ENCODE measurements around the gene TBX18.

The TBX18 gene

DNA sequence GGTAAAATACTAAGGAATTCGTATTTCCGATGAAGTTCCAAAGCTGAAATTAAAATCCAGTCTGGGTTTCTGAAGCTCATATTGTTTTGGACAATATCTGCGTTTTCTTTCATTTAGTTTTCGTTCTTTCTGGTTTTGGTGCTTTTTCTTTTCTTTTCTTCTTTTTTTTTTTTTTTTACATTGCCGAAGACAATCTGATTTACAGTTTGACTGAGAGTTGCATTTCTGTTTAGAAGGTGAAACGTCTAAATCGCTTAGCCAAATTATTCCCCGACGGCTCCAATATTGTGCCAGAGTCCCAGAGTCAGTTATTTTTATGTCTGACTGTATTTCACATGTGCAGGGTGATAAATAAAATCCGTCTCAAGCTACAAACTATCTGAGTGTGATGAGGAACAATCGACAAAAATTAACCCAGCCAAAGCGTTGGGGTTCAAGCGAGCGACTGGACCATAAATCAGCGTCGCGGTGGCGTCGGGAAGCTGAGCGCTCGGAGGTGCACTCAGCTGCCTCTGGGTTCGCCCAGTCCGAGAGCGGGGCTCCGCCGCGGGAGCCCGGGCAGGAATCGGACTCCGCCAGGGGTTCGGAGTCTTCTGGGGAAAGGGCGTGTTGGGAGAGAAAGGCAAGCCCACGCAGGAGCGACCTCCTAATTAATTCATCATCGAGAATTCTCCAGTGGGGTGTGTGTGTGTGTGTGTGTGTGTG, 8.2 kb upstream of the TBX18 start:
- DNase-seq, result peak; percentile 56

DNA sequence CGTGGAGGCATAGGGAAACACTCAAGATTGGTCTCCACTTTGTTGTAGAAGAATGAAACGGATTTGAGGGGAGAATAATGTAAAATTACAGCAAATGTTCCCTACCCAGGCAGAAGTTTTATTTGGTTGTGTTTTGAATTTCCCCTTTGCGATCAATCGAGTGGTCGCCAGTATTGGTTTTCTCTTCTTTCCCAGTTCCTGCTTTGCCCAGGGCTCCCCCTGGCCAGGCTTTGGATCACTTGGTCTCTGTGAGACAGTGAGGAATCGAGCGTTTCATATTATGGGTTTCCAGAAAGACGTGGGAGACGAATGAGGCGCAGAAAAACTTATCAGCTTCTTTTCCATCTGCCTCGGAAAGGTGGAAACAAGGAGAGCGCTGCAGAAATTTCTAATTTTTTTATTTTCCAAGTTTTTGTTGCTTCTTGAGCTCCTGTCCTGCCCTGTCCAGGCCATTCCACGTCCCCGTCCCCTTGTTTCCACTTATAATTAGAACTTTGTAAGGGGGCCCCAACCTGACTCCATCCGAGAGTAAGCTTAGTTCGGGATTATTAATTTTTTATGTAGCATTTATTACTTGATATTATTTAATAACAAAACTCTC, 7.5 kb upstream of the TBX18 start:
- no peak for DNase-seq

DNA sequence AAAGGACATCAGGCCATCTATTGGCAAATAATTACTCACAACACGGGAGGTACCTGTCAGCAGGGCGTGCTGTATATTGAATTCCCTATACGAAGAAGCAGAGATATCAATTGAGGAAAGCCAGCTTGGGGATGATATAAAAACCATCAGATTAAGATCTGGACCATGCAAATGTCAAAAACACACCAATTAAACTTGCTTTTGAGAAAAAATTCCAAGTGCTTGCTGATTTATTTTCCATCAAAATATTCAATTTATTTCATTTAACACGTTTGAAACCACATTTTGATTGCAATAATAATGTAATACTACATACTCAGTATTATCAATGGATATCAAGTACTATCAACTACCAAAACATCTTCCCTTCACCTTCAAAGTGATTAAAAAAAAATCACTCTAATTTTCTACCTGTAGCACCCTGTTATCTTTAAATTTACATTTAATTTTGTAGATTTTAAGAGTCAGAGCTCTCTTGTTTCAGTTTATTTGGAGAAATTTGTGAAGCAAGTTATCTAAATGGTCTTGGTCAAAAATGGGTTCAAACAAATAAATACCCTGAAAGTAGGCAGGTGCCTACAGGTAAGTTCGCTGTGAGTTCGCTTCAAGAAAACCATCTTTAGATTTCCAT, 6.8 kb upstream of the TBX18 start:
- DNase-seq, result no peak

DNA sequence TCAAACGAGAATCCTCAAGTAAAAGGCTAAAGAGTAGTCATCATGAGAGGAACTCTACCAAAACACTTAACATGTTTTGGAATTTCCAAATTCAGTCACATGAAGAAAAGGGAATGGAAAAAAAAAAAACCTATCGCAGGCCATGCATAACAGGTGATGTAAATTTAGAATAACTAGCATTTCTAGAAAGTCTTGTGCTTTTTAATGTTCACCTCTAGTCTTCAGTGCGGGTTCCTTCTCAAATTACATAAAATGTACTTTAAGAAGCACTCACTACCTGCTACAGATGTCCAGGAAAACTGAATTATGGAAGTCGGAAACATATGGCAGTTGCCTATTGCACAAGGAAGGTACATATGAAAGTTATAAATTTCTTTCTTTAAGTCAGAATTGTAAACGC, 6.1 kb upstream of the TBX18 start:
- DNase-seq, result no peak

DNA sequence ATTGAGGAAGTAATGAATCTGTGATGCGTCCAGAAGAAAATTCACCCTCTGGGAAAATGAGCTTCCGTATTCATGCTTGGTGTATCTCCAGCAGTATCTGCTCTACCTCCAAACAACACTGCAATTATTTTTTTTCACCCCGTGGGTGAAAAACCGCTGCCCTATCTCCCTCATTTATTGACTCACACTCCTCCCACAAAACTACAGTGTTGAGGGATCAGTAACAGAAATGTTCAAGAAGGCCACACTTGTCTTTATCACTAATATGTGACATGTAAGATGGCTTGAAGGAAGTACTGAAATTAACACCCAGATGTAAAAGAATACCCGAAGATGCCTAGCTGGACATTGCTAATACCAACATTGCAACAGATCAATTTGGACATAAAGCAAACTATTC, 4.9 kb upstream of the TBX18 start:
- DNase-seq, result no peak

DNA sequence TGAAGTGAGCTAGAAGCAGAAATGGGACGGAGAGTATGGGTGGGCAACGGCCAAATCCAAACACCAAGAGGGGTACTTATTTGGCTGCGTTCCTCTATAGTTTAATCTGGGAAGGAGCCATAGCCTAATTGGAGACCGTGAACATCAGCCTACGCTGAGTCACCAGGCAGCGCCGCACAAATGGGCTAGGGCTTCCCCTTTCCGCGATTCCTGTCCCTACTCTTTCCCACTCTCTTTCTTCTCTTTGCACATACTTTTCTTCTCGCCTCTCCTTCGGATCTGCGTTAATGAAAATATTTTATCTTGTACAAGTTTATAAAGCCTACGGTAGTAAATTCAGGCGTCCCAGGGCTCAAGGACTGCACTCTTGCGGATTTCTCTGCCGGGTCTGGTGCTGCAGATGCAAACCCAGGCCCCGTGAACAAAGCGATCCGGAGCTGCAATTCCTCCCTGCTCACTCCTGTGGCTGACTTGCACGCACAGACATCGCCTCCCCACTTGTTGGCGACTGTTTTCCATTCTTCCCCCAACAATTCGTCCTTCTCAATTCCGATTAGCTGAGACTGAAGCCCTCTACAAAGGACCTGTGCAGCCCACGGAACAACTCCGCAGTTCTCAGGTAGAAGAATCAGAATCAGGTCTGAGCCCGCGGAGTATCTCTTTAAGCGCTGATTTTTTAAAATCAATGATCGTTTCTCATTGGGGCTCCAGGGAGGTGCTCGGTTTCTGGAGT, 4.2 kb upstream of the TBX18 start:
- peak; percentile 79 for DNase-seq

DNA sequence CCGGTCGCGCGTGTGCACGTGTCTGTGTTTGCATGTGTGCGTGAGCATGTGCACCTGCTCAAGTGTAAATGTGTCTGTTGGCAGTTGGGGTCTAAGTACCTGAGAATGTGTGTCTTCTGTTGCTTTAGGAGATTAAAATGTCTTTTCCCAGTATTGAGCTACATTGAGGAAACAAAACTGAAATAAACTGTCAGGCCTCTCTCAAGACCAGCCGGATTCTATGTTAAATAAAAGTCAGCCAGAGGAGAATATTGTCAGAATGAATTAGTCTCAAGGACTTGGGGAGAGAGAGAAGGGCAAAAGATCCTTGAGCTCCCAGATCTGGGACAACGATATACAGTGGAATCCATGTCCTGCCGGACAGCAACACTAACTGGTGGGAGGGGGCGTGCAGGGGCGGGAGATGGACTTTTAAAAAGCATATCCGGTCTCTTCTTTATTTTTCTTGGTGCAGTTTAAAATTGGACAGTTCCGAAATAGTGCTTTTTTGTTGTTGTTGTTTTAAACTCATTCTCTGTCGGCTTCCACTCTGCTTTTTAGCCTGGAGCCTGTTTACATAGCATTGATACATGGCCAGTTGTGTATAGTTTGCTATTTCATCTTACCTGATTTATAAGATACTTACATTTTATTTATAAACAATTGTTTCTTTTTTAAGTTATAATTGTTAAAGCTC, 3.3 kb upstream of the TBX18 start:
- no peak for DNase-seq

DNA sequence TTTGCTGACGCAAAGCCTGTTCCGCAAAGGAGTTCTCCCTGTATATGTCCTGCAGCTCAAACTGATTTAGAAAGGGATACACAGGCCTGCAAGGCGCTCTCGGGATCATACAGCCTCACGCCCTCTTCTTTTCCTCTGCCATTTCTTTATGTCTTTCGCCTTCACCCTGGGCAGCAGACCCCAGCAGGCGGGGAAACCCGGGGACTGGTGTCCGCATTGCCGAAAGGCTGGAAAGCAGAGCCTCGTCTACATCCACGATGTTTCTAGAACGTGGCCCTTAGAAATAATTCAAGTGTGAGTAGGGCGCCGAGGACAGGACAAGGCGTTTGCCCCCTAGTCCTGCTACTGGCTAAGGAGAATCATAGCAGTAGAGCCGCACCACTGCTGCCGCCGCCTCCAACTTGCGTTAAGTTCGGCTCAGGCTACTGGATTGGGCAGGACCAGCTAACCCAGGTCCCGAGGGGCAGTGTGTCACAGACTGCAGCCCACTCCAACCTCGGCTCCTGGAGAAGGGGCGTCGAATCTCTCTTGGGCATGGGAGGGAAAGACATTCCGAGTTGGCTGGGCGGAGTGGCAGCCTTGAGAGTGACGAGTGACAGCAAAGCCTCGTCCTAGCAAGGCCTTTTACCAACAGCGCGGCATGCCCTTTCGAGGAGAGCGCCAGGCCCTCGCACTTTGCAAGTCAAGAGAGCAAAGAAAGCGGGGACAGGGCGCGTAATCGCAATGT, 2.6 kb upstream of the TBX18 start:
- peak; percentile 57 for DNase-seq

DNA sequence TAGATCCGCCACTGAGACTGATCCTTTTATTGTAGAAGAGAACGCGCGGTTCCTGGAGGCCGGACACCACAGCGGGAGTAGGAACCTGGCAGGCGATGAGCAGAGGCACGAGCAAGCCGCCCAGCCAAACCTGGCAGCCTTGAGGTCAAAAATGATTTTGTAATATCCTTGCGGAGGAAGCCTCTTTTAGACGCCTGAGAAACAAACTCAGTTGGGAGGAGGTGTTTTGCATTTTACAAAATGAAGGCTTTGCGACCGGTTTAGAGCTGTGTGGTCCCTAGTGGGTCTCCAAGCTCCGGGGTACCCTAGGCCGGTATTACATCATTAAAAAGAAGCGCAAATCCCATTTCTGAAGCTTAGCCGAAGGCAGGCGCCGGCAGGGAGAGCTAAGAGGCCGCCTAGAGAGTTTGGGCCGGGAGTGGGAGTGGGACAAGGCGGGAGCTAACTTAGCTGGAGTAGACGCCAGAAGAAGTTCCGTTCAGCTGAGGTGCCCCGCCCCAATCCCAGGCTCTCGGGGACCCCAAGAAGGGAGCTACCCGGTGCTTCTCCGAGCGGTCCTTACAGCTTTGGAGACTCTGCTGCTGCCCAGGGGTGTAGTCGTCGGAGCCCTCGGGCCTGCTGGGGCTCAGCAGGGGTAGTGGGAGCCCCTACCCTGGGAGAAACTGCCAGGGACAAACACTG, 1.9 kb upstream of the TBX18 start:
- DNase-seq, result peak; percentile 57

DNA sequence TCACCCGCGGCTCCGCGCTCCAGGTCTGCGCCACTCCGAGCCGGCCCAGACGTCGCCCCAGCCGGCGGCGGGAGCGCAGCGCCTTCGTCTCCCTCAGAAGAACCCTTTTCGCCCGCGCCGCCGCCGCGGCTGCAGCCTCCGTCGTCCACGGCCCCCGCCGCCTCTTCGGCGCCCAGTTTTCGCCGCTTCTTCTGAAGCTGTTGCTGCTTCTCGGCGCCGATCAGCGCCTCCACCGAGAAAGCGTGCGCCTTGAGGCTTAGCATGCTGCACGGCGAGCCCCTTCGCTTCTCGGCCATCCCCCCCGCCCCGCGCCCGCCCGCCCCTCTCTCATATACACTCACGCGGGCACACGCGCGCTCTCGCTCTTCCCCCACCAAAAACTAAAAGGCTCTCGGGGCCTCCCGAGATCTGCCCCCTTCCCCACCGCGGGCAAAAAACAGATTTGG, 489 bp downstream of the TBX18 start:
- peak; percentile 63 for DNase-seq

DNA sequence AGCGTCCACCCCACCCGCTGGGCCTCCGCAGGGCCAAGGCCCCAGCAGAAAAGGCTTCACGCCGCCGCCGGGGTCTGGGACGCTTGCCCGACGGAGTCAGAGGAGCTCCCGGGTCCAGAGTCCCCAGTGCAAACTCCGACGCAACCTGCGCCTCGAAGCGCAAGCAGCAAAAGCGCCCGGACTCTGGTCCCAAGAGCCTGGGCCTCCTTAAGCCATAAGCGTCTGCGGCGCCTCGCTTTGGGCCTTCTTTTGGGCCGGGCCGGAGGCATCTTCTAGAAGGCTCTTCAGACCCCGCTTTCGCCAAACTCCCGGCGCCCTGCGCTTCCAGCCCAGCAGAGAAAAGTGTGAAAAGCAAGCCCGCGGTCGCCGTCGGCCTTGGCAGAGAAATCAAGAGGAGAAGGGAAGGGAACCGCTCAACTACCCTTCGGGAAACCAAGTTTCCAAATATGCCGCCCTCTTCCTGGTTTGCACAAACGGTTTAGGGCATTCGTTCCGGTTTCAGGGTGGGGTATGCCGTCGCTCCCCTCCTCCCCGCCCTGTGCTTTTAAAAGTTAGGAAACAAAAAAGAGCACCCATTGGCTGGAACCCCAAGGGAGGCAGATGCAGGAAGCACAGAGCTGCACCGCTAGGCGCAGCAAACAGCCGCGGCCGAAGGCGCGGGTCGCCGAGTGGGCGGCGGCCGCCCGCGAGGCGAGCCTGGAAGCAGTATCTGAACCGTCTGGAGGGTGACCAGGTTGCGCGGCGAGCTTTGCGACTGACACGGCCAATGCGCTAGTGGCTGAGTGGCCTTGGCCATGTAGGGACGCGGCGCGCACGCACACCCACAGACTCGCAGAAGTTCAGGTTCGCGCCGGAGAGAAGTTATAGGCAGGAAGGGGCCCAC, 1.2 kb downstream of the TBX18 start:
- DNase-seq, result peak; percentile 70

DNA sequence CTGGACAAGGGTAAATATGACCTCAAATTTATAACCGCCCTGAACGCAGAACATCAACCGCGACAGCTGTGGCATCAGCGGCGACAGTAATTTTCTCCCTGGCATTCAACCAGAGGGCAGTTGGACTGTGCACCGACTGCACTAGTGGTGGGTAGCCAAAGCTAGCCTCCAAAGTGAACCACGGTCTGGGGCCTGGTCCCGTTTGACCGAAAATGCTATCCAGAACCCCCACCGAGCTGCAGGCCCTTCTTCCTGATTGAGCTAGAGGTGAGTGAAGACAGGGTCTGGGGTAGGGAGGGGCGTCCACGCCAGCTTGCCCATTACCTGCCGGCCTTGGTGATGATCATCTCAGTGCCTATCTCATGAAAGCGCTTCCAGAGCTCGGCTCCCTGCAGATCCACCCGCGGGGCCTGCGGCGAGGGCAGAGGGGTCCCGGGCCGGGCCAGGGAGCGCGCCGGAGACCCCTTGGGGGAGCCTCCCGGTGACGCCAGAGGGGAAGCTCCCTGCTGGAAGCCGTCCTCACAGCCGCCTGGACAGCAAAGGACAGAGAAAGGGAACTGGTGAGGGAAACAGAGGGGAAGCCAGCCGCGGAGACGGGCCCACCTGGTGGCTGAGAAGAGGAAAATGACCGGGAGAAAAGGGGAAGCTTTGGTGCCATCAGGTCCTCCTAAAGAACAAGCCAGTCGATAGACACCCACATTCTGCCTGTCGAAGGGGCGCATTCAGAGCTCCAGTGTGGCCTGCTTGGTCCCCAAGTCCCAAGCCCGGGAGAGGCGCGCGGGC, 2.0 kb downstream of the TBX18 start:
- peak; percentile 75 for DNase-seq

DNA sequence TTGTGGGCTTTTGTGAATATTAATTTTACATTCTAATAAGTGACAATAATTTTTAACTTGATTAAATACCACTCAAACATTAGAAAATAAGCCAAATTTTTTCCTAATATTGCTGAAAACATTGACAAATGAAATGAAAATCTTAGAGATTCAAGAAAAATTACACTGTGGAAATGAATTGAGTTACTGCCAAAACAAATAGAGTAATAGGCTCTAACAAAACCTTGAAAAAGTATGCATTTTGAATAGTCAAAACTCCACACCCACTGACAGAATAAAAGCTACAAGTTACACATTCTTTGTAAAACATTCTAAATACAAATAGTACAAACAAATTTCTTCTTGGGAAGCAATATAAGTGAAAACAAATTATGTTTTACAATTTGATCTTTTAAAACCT, 5.9 kb downstream of the TBX18 start:
- DNase-seq, result no peak

DNA sequence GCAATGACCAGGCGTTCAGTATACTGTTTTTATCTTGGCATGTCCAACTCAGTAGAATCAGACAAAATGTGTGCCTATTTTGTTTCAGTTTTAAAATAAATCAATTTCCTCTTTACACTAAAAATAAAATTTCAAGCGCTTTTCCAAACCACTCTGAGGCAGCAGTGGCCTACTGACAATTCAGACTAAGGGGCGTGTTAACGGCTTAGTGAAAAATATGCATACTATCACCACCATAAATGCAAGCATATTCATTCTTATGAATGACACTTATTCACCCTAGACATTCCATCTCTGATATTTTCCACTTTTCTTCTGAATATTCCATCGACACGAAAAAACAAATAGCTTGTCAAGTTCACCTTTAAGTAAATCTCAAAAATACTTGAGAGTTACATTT, 7.5 kb downstream of the TBX18 start:
- no peak for DNase-seq

DNA sequence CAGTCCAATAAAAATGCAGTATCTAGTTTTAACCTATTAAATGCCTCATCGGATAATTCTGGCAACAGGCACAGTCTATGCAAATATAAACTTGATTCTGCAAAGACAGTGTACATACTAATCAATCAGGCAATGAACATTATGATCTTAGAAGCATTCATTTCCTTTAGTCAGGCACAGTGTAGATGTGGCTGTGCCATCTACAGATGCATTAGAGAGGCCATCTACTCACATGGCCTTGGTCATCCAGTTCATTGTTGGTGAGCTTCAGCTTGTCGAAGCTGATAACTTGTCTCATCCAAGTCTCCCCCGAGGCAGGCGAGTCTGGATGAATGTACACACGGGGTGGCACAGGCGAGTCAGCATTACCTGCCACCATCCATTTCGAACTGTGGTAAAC, 7.9 kb downstream of the TBX18 start:
- DNase-seq, result no peak

DNA sequence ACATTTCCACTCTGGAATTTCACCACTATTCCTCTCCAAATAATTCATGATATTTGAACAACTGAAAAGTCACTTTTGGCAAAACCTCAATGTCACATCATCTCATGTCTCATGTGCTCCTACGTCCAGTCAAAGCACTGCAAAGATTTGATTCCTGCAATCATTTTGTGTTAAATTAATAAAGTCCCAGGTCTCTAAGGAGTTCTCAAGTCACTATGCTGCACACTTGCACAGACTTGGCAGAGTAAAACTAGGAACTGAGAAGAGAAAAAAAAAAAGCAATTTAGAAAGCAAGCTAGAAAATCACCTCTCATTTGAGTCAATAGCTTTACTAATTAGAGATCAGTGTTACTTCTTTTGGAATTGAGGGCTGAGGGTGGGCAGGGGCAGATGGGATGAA, 11.2 kb downstream of the TBX18 start:
- DNase-seq, result no peak

DNA sequence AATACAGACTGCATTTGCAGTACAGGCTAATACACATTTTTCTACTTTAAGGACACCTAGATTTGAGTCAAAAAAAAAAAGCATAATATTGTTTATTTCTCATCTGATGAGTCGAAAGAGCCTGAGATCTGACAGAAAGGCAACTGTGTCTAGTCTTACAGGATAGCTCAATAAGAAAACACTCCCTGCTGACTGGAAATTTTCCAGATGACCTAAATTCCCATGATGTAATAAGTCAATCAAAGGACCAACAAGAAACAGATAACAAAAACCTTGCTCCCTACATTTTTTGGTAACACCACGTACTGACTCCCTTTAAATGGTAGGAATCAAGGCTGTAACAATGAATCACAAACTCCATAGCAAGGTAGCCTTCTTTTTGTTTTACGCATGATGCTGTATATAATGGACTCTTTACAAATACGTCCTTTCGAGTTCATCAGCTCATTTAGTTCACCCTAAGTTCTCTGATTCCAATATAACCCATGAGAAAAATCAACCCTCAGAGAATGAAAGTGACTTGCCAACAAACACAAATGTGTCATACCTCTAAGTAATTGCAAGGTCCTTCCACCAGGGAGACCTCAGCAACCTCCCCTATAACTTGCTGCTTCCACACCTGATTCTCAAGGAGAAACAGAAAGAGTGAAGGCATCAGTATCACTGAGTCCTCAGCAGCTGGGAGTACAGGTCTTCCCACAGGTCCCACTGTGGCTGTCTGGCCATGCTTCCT, 12.1 kb downstream of the TBX18 start:
- DNase-seq, result no peak

DNA sequence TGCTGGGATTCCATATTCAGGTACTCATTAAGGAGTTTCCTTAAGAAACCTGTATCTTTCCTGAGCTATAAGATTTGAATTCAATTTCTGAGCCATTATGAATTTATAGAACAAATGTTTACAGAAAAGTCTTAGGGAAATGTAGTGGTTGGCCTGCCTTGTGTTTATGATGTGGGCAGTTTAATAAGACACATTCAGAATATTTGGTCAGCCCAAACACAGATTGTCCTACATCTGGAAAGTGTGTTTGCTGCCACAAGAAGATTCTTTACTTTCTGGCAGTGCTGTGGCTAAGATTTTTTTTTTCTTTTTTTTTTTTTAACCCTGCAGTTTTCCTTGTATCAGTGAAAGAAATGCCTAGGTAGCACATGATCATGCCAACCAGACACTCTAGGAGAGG, 15.2 kb downstream of the TBX18 start:
- no peak for DNase-seq

DNA sequence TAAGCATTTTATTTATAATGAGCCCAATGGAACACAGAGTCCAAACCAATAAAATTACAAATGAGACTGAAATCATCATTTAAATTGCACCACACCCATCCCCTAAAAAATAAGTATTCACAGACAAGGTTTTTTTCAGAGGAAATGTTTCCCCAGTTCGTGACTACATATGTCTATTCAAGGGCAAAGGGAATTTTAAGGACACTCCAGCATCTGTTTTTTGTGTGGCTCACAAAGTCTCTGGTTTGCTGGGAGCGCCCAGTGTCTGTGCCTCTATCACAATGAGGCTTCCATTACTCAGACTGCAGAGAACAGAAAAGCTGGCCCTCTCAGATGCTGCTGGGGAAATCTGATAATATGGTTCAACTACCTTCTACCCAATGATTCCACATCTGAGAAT, 16.0 kb downstream of the TBX18 start:
- no peak for DNase-seq

Measured in islet precursor cell (in vitro differentiated cells).